Dermis blood vessel endothelial cell (primary cell): ENCODE results near the gene PDSS1. TPM values are rescaled to one million over a fixed set of nuclear protein-coding genes. Genes with fewer than 3 reads are reported as not detected.
A peak's percentile ranks its signal among the peaks of the same experiment; 100 is the strongest.

Source experiments
- DNase-seq: peaks from one replicate; pipeline ENCODE4 v3.0.0; 2010
- total RNA-seq: library from RNA; depleted of rRNA; stranded (reverse); fragments of >200 nt; gene quantifications from 2 replicates; pipeline ENCODE4 v1.2.3, GENCODE V29; 2014

Gene PDSS1
- total RNA-seq, 1 donor from 2014 or later, result 6.1 TPM

DNA sequence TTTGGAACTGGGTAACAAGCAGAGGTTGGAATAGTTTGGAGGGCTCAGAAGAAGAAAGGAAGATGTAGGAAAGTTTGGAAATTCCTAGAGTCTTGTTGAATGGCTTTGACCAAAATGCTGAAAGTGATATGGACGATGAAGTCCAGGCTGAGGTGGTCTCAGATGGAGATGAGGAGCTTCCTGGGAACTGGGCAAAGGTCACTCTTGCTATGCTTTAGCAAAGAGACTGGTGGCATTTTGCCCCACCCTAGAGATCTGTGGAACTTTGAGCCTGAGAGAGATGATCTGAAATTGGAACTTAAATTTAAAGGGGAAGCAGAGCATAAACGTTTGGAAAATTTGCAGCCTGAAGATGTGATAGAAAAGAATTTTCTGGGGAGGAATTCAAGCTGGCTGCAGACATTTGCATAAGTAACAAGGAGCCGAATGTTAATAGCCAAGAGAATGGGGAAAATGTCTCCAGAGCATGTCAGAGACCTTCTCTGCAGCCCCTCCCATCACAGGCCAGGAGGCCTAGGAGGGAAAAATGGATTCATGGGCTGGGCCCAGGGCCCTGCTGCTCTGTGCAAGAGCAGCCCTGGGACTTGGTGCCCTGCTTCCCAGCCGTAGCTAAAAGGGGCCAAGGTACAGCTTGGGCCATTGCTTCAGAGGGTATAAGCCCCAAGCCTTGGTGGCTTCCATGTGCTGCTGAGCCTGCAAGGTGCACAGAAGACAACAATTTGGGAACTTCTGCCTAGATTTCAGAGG lies 3.6 kb downstream of the PDSS1 start:
- DNase-seq, result no peak

DNA sequence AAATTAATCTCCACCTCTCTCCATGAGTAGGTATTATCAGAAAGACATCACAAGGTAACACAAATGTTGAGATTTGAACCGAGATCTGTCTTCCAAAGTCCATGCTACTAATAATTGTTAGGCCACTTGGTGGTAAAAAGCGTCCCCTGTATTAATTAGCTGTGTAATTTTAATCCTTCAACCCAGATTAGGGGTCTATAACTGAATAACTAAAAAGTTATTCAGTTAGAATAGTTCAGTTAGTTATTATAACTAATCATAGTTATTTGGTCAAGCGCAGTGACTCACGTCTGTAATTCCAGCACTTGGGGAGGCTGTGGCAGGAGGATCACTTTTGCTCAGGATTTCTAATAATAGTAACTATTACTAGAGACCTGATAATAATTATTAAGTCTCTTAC lies 5.6 kb downstream of the PDSS1 start:
- DNase-seq, result no peak

DNA sequence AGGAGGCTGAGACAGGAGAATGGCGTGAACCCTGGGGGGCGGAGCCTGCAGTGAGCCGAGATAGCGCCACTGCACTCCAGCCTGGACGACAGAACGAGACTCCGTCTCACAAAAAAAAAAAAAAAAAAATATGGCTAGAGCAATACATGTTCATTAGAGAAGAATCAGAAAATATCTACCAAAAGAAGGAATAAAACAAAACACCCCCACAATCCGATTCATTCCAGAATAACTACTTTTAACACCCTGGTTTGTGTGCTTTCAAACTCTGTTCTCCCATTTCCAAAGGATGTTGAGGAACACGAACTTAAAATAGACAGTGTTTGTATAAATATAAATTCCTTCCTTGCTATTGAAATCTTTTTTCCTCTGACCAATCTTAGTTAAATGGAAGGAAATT lies 6.5 kb downstream of the PDSS1 start:
- no peak for DNase-seq

DNA sequence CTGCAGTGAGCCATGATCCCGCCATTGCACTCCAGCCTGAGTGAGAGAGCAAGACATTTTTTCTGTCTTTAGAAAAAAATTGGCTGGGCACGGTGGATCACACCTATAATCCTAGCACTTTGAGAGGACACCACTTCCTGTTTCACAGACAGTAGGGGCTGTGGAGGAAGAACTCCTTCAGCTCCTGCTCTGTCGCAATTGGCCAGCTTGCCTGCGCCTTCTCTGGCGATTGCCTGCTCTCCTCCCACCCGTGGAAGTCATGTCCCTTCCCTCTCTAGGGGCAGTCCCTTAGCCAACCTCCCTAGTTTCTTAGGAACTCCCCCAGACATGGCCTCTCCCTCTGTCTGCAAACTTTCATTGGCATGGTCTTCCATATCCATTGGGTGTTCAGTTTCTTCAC lies 8.7 kb downstream of the PDSS1 start:
- no peak for DNase-seq

DNA sequence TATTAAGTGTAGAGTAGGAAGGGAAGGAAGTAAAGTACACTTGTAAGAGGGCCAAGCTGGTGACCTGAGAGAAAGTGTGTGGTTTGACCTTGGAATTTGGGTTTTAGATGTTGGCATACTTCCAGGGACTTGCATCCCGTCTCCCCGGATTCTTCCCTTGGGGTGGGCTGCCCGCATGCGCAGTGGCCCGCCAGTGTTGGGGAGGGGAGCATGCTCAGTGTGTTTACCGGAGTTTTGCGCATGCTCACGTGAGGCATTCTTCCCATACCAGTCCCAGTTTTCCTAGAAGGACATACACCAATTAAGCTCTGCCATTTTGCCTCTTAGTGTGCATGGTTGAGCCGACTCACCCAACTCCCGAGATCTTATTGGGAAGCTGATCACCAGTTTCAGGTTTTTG lies 9.4 kb downstream of the PDSS1 start:
- no peak for DNase-seq

DNA sequence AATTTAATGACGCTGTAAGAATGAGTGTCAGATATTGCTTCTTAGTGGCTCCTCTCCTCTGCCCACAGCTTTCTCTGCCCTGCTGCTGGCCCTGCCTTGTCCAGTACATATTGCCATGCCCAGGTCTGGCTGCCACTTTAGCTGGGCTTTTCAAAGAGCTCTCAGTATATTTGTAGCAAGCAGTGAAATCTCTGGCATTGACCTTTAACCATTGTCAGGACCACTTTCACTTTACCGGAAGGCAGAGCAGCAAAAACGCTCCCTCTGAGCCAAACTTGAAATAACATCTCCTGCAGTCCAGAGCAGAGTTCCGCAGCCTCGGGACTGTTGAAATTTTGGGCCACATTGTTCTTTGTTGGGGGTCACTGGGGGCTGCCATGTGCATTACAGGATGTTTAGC lies 13.8 kb downstream of the PDSS1 start:
- DNase-seq, result no peak

DNA sequence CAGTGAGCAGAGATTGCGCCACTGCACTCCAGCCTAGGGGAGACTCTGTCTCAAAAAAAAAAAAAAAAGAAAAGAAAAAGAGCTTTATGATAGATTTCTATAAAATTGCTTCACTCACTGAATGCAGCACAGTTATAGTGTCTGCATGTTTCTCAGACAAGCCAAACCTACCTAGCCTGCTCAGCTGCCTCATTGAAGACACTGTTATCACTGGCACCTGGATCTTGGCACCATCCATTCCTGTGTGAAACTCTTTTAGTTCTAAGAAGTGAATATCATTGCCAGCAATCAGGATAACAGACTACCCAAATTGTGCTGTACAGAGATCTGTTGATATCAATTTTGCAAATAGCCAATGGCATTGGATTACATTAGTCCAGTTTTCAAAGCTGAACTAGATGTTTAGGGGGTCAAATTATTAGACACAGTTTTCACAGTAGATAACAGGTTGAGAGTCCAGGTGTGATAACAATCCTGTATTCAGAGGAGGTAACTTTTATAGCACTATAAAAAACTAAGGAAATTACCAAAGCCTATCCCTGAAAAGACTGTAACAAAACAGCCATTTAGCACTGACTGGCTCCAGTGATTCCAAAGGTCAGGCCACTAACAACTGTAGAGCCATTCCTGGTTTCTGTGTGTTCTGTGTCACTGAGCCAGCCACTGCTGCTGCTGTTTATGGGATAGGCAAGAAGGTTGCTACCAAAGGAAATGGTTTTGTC lies 17.1 kb downstream of the PDSS1 start:
- DNase-seq, result no peak

DNA sequence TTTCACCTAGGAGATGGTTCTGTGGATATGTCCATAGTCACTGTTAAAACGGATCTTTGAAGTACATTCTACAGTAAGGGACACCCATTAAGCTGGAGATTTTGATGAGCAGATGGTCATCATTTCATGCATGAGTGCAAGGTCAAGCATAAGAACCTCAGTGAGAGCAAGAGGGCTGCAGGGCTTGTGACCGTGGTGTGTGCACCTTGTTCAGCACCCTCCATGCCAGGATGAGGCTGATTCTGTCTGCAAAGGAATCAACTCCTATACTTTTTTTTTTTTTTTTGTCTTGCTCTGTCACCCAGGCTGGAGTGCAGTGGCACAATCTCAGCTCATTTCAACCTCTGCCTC lies 17.6 kb downstream of the PDSS1 start:
- DNase-seq, result no peak

DNA sequence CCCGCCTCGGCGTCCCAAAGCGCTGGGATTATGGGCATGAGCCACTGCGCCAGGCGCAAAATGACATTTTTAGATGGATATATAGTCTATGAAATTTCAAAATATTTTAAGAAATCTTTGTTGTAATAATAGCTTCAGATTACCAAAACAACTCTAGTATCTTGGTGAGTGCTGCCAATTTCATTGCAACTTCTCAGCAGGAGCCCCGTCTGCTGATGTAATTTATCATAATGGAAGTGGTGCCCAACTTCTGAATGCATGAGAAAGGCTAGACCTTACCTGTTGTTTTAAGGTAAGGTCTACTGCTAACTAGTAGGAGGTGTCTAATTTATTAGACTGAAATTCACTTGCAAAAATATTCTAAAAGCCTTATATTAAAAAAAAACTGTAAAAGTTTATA lies 20.0 kb downstream of the PDSS1 start:
- no peak for DNase-seq

DNA sequence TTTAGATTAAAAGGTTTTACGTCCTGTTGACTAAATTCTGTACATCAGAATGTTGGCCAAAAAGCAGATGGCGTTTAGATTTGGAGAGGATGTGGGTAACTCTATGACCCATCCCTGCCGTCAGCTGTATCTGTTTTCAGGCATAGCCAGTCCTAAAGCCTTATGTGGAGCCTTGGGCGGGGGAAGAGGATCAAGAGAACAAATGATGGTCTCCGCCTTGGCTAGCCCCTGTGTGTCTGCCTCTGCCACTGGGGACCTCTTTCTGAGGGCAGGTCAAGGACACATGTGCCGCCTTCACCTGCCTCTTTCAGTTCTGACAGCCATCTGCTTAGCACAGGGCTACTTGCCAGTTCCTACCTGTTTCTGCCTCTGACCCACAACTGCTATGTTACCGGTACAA lies 24.1 kb downstream of the PDSS1 start:
- no peak for DNase-seq

DNA sequence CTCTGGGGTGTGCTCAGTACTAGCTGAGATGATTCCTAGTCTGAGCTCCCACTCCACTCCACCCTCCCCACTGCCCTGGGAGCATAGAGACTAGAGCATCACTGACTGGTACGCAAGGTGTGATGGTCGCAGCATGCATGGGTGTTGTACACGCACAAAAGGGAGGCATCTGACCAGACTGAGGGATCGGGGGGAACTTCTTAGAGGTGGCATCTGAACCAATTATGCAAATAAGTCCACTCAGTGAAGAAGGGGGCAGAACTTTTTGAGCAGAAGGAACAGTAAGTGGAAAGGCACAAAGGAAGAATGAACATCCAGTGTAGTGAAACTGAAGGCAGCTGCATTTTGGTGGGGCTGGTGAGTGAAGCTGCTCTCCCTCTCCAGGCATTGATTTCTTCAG lies 25.5 kb downstream of the PDSS1 start:
- DNase-seq, result no peak

DNA sequence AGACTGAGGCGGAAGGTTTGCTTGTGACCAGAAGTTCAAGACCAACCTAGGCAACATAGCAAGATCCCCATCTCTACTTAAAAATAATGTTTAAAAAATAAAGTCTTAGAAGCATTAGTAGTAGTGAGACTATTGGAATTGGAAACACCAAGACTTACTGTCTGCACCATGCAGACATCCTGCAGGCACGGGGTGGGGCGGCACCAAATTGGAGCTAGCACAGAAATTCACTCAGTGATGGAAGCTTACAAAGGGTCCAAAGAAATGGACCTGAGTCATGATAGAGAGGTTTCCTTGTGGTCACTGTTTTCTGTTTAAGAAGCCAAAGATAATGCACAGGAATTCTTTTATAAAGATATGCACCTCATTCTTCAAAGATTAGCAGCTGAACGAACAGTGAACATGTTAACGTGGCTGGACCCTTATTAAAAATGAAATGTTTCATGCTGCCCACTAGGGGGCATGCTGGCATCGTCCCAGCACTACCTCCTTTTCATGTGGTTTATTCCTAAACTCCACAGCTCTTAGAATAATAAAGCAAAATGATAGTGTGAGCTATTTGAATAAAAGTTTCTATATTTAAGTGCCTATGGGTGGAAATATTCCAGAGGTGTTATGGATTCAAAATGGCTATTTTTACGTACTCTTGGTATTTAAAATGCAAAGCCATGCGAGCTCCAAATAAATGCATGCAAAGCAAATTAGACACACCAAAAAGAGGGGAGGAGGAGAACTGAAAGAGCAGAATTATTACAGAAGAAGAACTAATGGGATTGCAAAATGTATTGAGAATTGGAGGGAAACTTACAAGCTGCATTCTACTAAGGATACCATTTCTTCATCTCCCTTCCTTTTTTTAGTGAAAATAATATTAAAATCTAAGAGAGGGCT lies 28.6 kb downstream of the PDSS1 start:
- peak; percentile 78 for DNase-seq

DNA sequence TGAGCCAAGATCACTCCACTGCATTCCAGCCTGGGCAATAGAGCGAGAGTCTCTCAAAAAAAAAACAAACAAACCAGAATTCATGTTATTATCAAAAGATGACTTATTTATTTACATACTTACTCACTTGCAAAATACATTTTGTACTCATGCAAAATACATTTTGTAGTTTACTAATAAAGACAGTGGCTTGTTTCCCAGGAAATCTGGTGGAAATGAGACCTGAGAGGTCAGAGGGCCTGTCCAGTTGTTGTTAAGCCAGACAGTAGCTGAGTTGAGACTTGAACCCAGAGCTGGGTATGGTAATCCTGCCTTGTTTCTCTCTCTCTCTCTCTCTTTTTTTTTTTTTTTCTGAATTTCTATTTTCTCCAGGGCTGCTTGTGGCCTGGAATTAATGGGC lies 29.5 kb downstream of the PDSS1 start:
- no peak for DNase-seq

DNA sequence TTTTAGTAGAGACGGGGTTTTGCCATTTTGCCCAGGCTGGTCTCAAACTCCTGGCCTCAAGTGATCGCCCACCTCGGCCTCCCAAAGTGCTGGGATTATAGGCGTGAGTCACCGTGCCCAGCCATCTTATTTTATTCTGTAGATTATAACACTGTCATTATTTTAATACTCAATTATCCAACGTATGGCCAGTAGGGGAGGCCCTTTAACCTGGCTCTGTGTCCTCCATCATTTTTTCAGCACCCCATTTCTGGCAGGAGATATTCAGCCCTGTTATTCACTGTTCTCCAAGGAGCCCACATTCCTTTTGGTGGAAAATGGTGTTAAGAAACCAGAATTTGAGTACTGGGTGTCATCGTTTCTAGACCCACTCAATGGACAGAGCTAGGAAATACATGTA lies 31.5 kb downstream of the PDSS1 start:
- DNase-seq, result no peak

DNA sequence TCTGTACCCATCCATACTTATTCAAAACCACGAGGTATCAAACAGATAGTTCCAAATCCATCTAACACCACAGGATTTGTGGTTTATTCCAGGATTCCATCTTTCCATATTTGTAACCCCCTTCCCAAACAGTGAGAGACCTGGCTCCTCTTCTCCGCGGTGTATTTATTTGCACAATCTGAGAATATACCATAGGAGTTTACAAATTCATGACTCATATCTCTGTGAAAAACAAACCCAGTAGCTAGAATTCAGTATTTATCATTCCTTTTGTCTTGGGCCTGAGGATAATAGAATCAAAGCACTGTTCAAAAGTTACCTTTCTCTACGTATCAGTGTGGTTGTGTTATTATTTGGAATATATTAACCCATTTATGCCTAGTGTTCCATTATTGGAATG lies 31.9 kb downstream of the PDSS1 start:
- no peak for DNase-seq

DNA sequence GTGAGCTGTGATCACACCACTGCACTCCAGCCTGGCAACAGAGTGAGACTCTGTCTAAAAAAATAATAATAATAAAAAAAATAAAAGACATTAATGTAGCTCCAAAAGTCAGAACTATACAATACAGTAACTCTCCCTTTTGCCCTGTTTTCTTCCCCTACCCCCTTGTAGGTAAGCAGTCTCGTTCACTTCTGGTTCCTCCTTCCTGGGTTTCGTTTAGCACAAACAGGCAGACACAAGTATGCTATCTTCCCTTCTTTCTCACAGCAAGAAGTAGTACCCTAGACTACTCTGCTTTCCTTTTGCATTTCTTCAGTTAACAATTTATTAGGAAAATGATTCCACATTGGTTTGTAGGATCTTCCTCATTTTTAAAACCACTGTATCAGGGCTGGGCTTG lies 33.1 kb downstream of the PDSS1 start:
- DNase-seq, result no peak

DNA sequence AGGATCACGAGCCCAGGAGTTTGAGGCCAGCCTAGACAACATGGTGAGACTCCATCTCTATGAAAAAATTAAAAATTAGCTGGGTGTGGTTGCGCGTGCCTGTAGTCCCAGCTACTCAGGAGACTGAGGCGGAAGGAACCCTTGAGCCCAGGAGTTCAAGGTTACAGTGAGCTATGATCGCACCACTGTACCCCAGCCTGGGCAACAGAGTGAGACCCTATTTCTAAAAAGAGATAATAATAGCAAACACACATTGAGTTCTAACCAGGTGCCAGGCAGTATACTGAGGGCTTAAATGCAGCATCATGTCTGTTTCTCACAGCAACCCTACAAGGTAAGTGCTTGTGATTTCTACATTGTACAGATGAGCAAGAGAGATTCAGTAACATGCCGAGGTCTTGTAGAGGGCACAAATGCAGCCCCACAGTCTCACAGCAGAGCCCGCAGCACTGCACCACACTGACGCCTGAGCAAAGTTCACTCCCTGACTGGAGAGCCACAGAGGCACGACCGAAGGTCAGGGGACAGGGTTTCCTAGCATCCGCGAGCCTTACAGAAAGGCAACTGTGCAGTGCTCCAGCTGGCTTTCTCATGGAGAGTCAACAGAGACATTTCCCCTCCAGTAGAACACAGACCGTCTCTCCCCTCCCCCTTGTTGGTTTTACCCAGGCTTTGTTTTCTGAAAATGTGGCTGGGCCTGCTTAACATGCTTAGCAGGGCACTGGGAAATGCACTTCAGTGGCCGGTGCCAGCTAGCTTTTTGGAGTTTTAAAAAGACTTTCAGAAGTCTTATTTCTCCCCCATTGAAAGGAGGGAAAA lies 36.5 kb downstream of the PDSS1 start:
- DNase-seq, result no peak

DNA sequence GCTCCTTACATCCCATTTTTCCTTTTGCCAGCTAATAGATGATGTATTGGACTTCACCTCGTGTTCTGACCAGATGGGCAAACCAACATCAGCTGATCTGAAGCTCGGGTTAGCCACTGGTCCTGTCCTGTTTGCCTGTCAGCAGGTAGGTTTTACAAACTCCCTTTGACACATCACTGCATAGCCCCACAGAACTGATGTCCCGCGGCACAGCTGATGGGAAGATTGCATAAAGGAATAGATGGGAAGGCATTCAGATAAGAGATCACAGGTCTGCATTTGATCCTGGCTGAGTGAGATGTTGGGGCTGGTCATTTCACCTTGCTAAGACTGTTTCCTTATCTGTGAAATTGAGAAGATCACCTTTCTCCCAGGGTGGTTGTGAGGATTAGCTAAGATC lies 37.9 kb downstream of the PDSS1 start:
- no peak for DNase-seq

DNA sequence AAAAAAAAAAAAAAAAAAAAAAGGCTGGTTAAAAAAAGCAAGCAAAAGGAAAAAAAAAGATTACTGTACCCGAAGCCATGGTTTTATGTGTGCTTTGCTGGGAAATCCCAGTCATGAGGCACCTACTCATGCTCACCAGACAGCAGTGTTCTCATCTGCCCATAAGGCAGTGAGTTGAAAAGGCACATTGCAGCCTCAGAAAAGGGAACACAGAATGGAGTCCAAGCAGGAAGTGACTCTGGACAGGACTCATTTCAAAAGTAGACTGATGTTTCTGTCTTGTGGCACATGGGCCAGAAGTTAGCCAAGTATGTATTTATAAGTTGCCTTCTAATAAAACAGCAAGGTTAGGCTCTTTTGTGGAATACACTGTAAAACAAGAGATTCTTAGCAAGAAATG lies 40.2 kb downstream of the PDSS1 start:
- DNase-seq, result no peak

DNA sequence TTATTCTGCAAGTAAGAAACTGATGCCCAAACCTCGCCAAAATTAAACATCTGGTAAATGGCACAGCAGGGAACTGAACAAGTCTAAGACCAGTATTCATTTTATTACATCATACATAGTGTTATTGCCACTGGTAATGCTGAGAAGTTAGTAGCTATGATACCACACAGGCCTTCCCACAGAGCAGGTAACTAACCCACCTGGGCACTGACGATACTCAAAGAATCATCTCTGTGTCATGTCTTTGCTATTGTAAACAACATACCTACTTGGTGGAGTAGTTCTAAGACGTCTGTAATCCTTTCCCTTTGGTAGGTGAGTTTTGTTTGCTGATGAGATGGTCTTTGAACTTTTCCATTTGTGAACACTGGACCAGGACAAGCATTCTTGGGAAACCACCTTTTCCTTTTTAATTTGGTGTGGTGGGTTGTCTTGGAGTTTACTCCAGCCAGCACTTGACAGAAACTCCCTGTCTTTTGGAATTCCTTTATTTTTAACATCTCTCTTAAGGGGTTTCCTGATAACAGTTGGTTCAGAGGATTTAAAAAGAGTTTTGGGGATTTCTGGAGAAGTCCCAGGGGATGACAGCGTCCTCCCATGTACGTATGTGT lies 40.9 kb downstream of the PDSS1 start:
- DNase-seq, result no peak

DNA sequence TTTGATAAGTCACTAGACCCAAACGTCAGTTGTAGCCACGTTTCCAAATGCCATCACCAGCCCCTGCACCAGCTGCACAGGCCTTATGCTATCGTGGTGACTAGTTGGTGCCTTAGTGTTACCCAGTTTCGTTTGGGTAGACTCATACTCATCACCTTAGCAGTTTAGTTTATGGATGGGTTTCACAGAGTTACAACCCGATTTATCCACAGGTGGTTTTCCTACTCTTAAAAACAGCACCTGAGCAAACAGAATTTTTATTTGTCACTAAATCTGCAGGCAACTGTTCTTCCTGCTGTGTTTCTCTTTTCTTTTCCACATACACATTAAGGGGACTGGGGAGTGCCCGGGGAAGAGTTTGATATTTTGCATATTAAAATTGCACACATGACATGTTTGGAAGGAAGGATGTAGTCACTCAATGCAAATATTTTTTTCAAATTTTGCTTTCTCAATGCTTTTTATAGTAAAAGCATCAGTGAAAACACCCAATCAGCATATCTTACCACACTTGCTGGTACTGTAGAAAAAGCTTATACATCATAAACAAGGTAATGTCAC lies 41.6 kb downstream of the PDSS1 start:
- DNase-seq, result no peak

DNA sequence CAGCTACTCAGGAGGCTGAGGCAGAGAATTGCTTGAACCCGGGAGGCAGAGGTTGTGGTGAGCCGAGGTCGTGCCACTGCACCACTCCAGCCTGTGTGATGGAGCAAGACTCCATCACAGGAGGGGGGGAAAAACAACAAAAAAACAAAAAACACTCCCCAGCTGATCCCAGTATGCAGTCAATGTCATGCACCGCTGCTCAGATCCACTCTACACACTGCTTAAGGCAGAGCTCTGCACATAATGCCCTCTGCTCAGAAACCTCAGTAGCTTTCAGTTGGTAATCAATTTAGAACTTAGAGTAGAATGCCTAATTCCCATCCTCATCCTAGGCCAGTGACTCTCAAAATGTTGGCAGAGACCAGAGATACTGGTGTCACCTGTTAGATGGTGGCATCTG lies 43.9 kb downstream of the PDSS1 start:
- DNase-seq, result no peak
